ENCODE results near the gene FRAT2. TPM values are rescaled to one million over a fixed set of nuclear protein-coding genes. Genes with fewer than 3 reads are reported as not detected.

Gene FRAT2
- polyA plus RNA-seq, 3 donors, result 29.4 to 62.4 (median 37.9) TPM

GRCh38 chr10:97353945-97354344, 19.4 kb upstream of the FRAT2 start:
- peak overlapping the region; percentile 63 for H3K9ac ChIP-seq (ENCODE audit: insufficient read depth, low read length, poor library complexity, severe bottlenecking)
- H3K4me2 ChIP-seq (replicated peaks; ENCODE audit: extremely low read depth, low read length, poor library complexity, severe bottlenecking), result peak overlapping the region; percentile 62
- peaks cover 64% of the 10 kb centered on the region in 2 donors for H3K4me1 ChIP-seq (ENCODE audit: control insufficient read depth in 1 of 2, insufficient read depth in 2 of 2, low read length in 2 of 2)
- no peak for TF ChIP-seq CTCF (IDR thresholded peaks at IDR 0.05)
- peaks cover 26% of the 10 kb centered on the region for H3K79me2 ChIP-seq (ENCODE audit: insufficient read depth, low read length)
- H3K4me1 Mint-ChIP-seq, result peaks cover 71% of the 10 kb centered on the region
- no peaks in the 10 kb centered on the region for H4K20me1 ChIP-seq (ENCODE audit: insufficient read depth, low read length)
- H3K27ac ChIP-seq (ENCODE audit: low read depth in 1 of 2, low read length in 2 of 2), result peak overlapping the region; percentile 80 to 93
- H3K27ac Mint-ChIP-seq, result peak overlapping the region; percentile 95 to 98 (median 97)
- H3K4me3 Mint-ChIP-seq, result peak overlapping the region; percentile 63
- intact Hi-C loops (cut with micrococcal nuclease), result loop anchor here in 1 of 2 donors (5.0 kb wide), 1 partner anchor 37 kb away; the partner anchor contains the start of gene FRAT1
- DNase-seq, result peak; percentile 95 to 98 (median 97)
- H3K27me3 ChIP-seq (ENCODE audit: control insufficient read depth in 2 of 2, insufficient read depth in 2 of 2, low read length in 2 of 2), result no peaks in the 10 kb centered on the region
- H3K36me3 Mint-ChIP-seq, result peaks cover 59 to 75% of the 10 kb centered on the region in 2 donors
- peaks cover 25 to 56% of the 10 kb centered on the region in 2 donors for H3K36me3 ChIP-seq (replicated peaks in 1 of 2; ENCODE audit: control insufficient read depth in 1 of 2, insufficient read depth in 2 of 2, low read length in 2 of 2)
- peaks cover 0 to 3% (median 0%) of the 10 kb centered on the region in 3 donors for H3K27me3 Mint-ChIP-seq (ENCODE audit: low read depth in 3 of 3)
- peaks cover 0 to 1% (median 0%) of the 10 kb centered on the region in 7 donors for H3K9me3 Mint-ChIP-seq
- WGBS (ENCODE audit: insufficient coverage), result no CpG with 5 or more reads among the region's 4 CpGs
- peak overlapping the region in 1 of 3 experiments; percentile 58 for H3K4me3 ChIP-seq (replicated peaks in 1 of 3; ENCODE audit: low read depth in 2 of 3, low read length in 3 of 3)
- no peaks in the 10 kb centered on the region for H3K9me3 ChIP-seq (replicated peaks in 1 of 2; ENCODE audit: control insufficient read depth in 1 of 2, insufficient read depth in 1 of 2, low read length in 2 of 2)
- no peak overlapping the region for H2AFZ ChIP-seq (ENCODE audit: insufficient read depth, low read depth, low read length, poor library complexity, severe bottlenecking)

GRCh38 chr10:97349752-97350513, 15.4 kb upstream of the FRAT2 start:
- Histone ChIP-seq H3K9me3 (replicated peaks in 1 of 2; ENCODE audit: control insufficient read depth in 1 of 2, insufficient read depth in 1 of 2, low read length in 2 of 2) (no peaks in the 10 kb centered on the region), H3K79me2 (ENCODE audit: insufficient read depth, low read length) (peaks cover 3% of the 10 kb centered on the region), H3K36me3 (replicated peaks in 1 of 2; ENCODE audit: control insufficient read depth in 1 of 2, insufficient read depth in 2 of 2, low read length in 2 of 2) (peaks cover 5 to 28% of the 10 kb centered on the region in 2 donors), H4K20me1 (ENCODE audit: insufficient read depth, low read length) (no peaks in the 10 kb centered on the region), H3K27me3 (ENCODE audit: control insufficient read depth in 2 of 2, insufficient read depth in 2 of 2, low read length in 2 of 2) (no peaks in the 10 kb centered on the region), H3K4me3 (replicated peaks in 1 of 3; ENCODE audit: low read depth in 2 of 3, low read length in 3 of 3) (no peak overlapping the region), H3K27ac (ENCODE audit: low read depth in 1 of 2, low read length in 2 of 2) (no peak overlapping the region), H3K9ac (ENCODE audit: insufficient read depth, low read length, poor library complexity, severe bottlenecking) (no peak overlapping the region), H3K4me1 (ENCODE audit: control insufficient read depth in 1 of 2, insufficient read depth in 2 of 2, low read length in 2 of 2) (peaks cover 24% of the 10 kb centered on the region in 2 donors), H3K4me2 (replicated peaks; ENCODE audit: extremely low read depth, low read length, poor library complexity, severe bottlenecking) (no peak overlapping the region), H2AFZ (ENCODE audit: insufficient read depth, low read depth, low read length, poor library complexity, severe bottlenecking) (no peak overlapping the region)
- no peak overlapping the region for H3K4me3 Mint-ChIP-seq
- no peak overlapping the region for H3K27ac Mint-ChIP-seq
- peaks cover 0 to 1% (median 0%) of the 10 kb centered on the region in 3 donors for H3K27me3 Mint-ChIP-seq (ENCODE audit: low read depth in 3 of 3)
- DNase-seq, result no peak
- intact Hi-C loops (cut with micrococcal nuclease), result loop anchor here in 1 of 2 donors (5.0 kb wide), 1 partner anchor 33 kb away; the partner anchor contains the start of gene FRAT1
- peaks cover 33 to 50% of the 10 kb centered on the region in 2 donors for H3K36me3 Mint-ChIP-seq
- 97% methylated on average over 3 of the region's 12 CpGs for WGBS (ENCODE audit: insufficient coverage)
- no peak for TF ChIP-seq CTCF (IDR thresholded peaks at IDR 0.05)
- H3K4me1 Mint-ChIP-seq, result peaks cover 41% of the 10 kb centered on the region
- peaks cover 0 to 1% (median 0%) of the 10 kb centered on the region in 7 donors for H3K9me3 Mint-ChIP-seq
